GM19328 (cell line): ENCODE data around the gene PCSK2.

ENCODE experiments used
- ATAC-seq: cut with Tn5 transposase; IDR thresholded peaks from one replicate; pipeline ENCODE4 v1.9.1; 2021; ENCODE audit warnings: mild to moderate bottlenecking, moderate library complexity; ENCODE audit not compliant: unreplicated experiment

PCSK2 gene

GRCh38 chr20:17441745-17442144 is 214.9 kb downstream of the PCSK2 start:
- no peak for ATAC-seq

DNA sequence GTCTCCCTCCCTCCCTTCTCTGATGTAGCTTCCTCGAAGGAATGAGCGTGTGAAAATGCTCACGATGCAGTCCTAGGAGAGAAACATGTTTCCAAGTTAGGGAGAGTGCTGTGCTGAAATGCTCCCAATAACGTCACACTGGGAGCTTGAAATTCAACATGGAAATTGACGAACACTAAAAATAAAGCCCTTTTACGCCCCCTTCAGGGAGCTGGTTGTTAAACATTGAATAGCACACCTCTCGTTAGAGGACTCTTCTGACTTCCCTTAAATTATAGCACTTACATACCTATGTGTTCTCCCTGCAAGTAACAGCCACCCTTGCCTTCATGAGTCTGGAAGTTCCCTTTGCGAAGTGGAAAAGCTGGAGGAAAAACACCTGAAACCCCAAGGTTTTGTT is 215.7 kb downstream of the PCSK2 start:
- ATAC-seq = no peak

DNA sequence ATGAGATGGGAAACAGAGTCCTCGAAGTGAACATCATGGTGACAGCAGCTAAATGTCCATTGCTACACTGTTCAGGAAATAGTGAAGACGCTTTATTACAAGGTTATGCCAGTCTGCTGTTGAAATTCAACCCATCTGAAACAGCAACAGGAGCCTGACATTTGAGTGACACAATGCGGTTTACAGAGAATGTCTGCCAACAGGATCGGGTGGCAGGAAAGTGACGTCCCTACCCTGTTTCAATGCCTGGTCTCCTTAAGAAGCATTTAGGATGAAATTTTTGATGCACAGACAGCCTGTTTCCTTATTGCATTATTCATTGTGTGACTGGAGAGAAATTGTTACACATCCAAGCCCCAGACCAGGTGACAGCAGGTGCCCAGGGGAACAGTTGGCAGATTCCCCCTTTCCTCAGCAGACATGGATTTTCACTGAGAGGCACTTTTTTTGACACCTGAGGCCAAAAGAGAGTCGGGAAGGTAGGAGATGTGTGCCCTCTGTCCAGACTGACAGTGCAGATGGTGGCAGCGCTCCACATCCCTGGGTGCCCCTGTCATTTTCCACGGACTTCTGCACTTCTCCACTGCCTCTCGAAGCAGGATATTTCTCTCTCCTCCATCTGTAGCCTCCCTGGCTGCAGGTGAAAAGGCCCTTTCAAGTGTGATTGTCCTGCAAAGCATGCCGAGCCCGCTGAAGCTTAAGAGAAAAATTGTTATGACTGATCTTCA is 216.5 kb downstream of the PCSK2 start:
- no peak for ATAC-seq

- ATAC-seq = no peak
Measured at GRCh38 chr20:17444091-17444490, 217.3 kb downstream of the PCSK2 start.

DNA sequence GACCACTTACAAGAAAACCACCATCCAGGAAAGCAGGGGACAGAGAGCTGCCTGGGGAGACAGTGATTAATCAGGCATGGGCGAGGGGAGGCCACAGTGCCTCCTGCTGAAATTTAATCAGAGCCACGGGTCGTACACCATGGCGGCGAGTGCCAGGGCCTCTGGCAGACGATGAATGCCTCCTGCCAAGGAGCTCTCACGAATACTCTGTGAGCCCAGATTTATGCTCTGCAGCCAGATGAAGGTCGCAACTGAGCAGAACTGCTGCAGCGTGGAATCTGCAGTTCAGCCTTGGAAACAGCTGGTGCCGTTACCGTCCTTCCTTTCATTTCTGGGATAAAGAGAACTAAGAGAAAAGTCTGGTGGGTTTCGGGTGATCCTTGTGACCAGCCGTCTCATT is 218.7 kb downstream of the PCSK2 start:
- no peak for ATAC-seq

DNA sequence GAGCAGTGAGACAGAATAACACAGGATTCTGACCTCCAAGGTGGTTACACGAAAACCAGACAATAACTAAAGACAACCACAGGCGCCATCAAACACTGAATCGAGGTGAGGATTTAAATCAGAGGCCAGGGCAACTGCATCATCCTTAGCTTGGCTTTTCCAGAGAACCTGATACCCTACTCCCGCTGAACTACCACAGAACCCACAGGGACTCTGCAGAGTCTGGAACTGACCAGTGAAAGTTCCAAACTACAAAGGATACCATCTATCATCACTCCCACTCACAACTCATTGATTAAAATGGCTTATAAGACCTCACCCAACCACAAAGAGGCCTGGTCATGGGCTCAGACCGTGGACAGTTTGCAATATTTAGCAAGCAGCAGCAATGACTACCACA is 219.3 kb downstream of the PCSK2 start:
- ATAC-seq = no peak

GRCh38 chr20:17448071-17448470 is 221.2 kb downstream of the PCSK2 start:
- no peak for ATAC-seq

DNA sequence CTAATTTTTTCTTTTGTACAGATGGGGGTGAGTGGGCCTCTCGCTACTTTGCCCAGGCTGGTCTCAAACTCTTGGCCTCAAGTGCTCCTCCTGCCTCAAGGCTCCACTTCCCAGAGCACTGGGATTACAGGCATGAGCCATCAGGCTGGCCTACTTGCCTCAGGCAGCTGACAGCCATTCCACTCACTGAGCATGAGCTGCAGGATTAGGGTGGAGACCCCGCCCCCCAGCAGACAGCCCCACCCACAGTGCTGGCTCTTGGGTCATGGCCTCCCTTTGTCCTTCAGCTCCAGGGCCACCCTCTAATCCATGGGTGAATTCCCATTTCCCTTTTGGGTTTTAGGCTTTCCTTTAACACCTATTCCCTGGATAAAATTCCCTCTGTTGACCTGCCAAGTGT is 222.2 kb downstream of the PCSK2 start:
- no peak for ATAC-seq

GRCh38 chr20:17452441-17452840 is 225.6 kb downstream of the PCSK2 start:
- no peak for ATAC-seq

DNA sequence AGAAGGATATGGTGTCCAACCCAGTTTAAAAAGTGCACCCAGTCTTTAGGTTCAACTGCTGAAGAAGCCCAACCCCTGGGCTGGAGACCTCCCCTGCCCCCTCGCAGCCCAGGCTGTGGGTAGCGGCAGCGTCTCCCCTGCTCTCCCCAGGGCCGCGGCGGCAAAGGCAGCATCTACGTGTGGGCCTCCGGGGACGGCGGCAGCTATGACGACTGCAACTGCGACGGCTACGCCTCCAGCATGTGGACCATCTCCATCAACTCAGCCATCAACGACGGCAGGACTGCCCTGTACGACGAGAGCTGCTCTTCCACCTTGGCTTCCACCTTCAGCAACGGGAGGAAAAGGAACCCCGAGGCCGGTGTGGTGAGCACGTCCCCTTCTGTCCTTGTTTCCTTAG is 226.8 kb downstream of the PCSK2 start:
- no peak for ATAC-seq

DNA sequence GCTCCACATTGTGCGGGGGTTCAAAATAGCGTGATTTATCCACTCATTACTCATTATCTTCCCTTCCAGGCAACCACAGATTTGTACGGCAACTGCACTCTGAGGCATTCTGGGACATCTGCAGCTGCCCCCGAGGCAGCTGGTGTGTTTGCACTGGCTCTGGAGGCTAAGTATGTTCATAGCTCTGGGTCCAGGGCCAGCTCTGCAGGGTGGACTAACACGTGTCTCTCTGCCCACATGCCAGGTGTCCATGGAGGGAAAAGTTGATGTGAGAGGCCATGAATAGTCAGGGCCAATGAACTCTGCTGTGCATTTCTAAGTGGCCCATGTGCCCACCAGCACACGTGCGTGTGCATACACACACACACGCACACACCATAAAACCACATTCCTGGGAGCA is 229.4 kb downstream of the PCSK2 start:
- ATAC-seq = no peak

DNA sequence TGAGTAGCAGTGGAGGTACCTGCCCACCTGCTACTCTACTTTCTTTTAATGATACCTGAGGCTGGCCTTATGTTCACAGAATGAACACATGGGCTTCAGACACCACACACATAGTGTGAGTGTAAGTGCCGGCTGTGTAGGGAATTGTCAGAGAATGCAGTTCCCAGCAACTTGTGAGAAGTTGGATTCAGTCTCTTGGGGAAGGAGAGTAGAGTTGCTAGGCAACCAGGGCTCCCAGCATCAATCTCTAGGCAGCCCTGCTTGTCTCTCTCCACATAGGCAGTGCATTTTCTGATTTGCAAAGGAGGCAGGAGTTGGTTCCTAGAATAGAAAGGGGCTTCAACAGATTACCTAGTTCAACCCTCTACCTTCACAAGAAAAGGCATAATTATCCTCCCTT is 230.2 kb downstream of the PCSK2 start:
- ATAC-seq = no peak

GRCh38 chr20:17457588-17458190 is 230.8 kb downstream of the PCSK2 start:
- ATAC-seq = no peak

DNA sequence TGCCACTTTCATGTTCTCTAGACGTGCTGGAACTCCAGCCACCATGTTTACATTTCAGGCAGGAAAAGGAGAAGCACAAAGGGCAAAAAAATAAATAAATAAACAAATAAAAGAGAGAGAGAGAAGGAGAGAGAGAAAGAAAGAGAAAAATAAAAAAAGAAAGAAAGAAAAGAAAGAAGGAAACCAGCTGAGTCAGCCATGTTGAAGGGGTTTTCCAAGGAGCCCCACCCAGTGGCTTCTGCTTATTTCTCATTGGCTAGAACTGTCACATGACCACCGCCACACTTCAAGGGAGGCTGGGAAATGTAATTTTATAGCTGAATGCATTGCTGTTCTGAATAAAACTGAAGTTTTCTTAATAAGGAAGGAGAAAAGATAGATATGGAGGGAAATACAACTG is 233.3 kb downstream of the PCSK2 start:
- no peak for ATAC-seq

- ATAC-seq = no peak
Measured at GRCh38 chr20:17461941-17462340, 235.1 kb downstream of the PCSK2 start.

GRCh38 chr20:17463711-17464110 is 236.9 kb downstream of the PCSK2 start:
- ATAC-seq = no peak

DNA sequence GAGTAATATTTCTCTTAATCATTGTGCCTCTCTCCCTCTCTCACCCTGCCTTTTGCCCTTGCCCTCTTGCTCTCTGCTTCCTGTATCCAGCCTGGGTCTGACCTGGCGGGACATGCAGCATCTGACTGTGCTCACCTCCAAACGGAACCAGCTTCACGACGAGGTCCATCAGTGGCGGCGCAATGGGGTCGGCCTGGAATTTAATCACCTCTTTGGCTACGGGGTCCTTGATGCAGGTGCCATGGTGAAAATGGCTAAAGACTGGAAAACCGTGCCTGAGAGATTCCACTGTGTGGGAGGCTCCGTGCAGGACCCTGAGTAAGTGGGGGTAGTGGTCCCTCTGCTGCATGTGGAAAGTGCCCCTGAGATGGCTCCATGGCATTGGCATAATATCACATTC is 238.4 kb downstream of the PCSK2 start:
- no peak for ATAC-seq

DNA sequence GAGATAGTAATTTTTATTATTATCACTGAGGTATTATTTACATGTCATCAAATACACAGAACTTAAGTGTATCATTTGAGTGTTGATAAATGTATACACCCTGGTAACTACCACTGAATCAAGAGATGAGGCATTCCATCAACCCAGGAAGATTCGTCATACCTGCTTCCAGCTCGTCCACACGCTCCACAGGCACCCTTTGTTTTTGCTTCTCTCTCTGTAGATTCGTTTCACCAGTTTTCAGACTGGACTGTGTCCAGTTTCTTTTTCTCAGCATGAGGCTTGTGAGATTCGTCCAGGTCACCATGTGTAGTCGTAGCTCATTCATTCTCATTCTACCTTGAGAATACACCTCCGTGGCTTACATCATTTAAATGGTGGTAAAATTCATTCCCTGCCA is 239.8 kb downstream of the PCSK2 start:
- no peak for ATAC-seq

DNA sequence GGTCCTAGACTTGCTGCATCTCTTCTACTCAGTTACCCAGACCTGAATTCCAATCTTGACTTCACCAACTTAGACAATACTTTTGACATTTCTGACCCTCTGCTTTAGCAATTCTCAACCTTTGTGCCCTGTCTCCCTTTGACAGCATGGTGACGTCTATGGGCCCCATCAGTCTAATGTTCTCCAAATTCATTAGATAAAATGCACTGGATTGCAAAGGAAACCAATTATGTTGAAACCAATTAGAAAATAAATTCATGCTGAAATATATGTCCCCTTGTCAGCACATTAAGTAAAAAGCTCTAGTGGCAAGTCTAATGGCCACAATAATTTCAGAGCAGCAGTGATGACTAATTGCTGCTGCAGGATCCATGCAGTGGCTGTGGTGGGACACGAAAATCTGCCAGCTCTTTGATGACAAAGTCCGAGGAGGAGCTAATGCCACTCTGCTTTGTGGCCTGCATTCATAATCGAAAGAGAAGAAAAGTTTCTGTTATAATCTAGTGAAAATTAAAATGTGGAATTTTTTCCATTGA is 240.3 kb downstream of the PCSK2 start:
- ATAC-seq = no peak

GRCh38 chr20:17468073-17468840 is 241.4 kb downstream of the PCSK2 start:
- ATAC-seq = no peak

DNA sequence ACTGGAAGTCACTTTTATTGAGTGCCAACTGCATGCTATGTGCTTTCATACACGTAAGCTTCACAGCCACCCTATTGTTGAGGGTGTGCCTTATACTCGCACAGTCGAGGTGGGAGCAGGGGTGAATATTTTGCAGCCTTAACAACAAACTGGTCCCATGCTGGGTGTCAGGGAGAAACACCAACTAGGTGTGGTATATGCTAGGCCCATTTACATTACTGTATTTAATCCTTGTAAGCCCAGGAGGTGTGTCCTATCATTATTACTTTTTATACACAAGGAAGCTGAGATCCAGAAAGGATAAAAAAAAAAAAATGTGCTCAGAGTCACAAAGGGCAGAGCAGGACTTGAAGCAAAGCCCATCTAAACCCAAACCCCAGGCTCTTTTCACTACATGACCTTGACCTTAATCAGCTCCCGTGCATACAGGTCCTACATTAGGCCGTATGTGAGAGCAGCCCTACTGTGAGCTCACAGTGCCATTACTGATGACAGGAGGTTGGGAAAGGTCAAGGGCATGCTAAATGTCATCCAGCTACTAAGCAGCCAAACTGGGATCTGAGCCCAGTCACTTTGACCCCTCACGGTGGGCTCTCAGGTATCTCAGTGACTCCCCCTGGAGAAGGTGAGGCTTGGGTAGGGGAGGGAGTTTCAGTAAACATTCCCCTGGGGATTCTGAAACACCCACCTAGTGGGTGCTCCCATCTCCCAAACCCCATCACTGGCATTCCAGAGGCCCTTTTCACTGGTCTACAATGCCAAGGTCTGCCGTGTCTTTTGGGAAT is 242.6 kb downstream of the PCSK2 start:
- ATAC-seq = no peak
